Uterus (tissue), 4 donors: Measurements from ENCODE around the gene XYLT1. TPM values are rescaled to one million over a fixed set of nuclear protein-coding genes. Genes with fewer than 3 reads are reported as not detected.

Experiments
- DNase-seq, 2 donors: peaks; one replicate each; pipeline ENCODE4 v3.0.0-alpha.2; 2019 to 2020
- H3K27ac ChIP-seq, 2 donors: fragments of 200-600 bp; sonication (generic); 1 replicate in 1 of 2; 2 replicates in 1 of 2; pipeline ENCODE4 v1.5.1; 2016 to 2018
- H3K27me3 ChIP-seq, 2 donors: fragments of 200-600 bp; sonication (generic); one replicate each; pipeline ENCODE4 v1.5.1; 2018 to 2019; ENCODE audit warnings: control low read depth in 1 of 2
- H3K36me3 ChIP-seq, 2 donors: fragments of 200-600 bp; sonication (generic); one replicate each; pipeline ENCODE4 v1.5.1; 2019; ENCODE audit warnings: control low read depth in 1 of 2
- H3K4me1 ChIP-seq, 2 donors: fragments of 200-600 bp; sonication (generic); one replicate each; pipeline ENCODE4 v1.5.1; 2018 to 2019; ENCODE audit warnings: control low read depth in 1 of 2
- H3K4me3 ChIP-seq, 2 donors: fragments of 200-600 bp; sonication (generic); 1 replicate in 1 of 2; 2 replicates in 1 of 2; pipeline ENCODE4 v1.5.1; 2018 to 2019; ENCODE audit warnings: mild to moderate bottlenecking in 1 of 2
- H3K9me3 ChIP-seq, 2 donors: fragments of 200-600 bp; sonication (generic); one replicate each; pipeline ENCODE4 v1.5.1; 2019; ENCODE audit warnings: control low read depth in 1 of 2
- POLR2A ChIP-seq, 2 donors: fragments of 450-650 bp; IDR thresholded peaks; one replicate each; pipeline ENCODE4 v1.6.1; 2016; ENCODE audit warnings: antibody characterized with exemption in 2 of 2, mild to moderate bottlenecking in 1 of 2, moderate library complexity in 1 of 2
- intact Hi-C: fragments of 100-400 bp; cut with DNase I; formaldehyde crosslinking; loops from one replicate; pipeline ENCODE4 v1.15.1; 2023; ENCODE audit warnings: low total_unique reads
- small RNA-seq: library from RNA; depleted of rRNA; stranded (forward); fragments of <200 nt; gene quantifications from one replicate; pipeline ENCODE3, GENCODE V24; 2016
- total RNA-seq, 4 donors: library from RNA; depleted of rRNA in 3 of 4; stranded (reverse); fragments of >200 nt in 3 of 4; gene quantifications; one replicate each; pipeline versions ENCODE4 v1.1.0 to v1.2.4, GENCODE V29; 2014 to 2023
- TF ChIP-seq, protein P1 (sequence below), 4 experiments: fragments of 200-600 bp in 2 of 4; fragments of 450-650 bp in 2 of 4; sonication (generic) in 2 of 4; IDR thresholded peaks; one replicate each; pipeline ENCODE4 v1.5.1; 2016 to 2019; ENCODE audit warnings: antibody characterized with exemption in 4 of 4, mild to moderate bottlenecking in 2 of 4, moderate library complexity in 1 of 4
- donor health status: DM: yes; HTN: yes; CAD: no.

The XYLT1 gene
- total RNA-seq, 4 donors from 2014 or later, result 1.5 to 42.2 (median 15.7) TPM

- Histone ChIP-seq H3K9me3 (no peaks in the 10 kb centered on the region), H3K4me3 (no peak overlapping the region), H3K4me1 (no peaks in the 10 kb centered on the region), H3K36me3 (no peaks in the 10 kb centered on the region), H3K27me3 (no peaks in the 10 kb centered on the region), H3K27ac (no peak overlapping the region)
- no peak for DNase-seq
- intact Hi-C loops, result no loop called here
- no peak for TF ChIP-seq POLR2A (IDR thresholded peaks at IDR 0.05)
- TF ChIP-seq, protein P1, sequence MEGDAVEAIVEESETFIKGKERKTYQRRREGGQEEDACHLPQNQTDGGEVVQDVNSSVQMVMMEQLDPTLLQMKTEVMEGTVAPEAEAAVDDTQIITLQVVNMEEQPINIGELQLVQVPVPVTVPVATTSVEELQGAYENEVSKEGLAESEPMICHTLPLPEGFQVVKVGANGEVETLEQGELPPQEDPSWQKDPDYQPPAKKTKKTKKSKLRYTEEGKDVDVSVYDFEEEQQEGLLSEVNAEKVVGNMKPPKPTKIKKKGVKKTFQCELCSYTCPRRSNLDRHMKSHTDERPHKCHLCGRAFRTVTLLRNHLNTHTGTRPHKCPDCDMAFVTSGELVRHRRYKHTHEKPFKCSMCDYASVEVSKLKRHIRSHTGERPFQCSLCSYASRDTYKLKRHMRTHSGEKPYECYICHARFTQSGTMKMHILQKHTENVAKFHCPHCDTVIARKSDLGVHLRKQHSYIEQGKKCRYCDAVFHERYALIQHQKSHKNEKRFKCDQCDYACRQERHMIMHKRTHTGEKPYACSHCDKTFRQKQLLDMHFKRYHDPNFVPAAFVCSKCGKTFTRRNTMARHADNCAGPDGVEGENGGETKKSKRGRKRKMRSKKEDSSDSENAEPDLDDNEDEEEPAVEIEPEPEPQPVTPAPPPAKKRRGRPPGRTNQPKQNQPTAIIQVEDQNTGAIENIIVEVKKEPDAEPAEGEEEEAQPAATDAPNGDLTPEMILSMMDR (IDR thresholded peaks at IDR 0.05), result no peak
Measured at GRCh38 chr16:17056666-17057065, 414.1 kb downstream of the XYLT1 start.

DNA sequence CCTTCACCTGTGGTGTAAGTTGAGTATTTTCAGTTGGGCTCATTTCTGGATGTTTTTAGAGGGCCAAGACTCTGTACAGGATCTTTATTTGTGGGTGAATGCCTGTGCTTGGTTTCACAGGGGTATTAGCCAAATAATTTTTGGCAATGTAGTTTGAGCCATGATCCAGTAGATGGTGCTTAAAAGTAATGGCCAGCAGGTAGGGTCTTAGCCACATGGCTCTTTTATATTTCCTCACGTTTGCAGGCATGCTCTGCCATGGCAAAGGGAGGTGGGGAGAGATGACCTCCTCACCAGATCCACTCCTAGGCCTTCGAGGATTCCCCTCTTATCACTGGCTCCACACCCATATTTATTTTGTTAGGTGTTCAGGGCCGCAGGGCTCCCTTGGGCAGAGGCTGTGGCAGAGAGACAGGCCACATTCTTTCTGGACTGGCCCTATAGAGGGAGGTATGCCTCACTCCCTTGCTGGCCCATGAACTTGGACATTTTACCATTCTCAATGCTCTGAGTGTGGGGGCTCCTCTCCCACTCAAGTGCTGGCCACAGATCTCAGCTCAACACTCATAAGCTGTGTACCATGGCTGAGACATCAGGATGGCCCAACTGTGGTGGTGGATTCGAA, 417.1 kb downstream of the XYLT1 start:
- Histone ChIP-seq H3K9me3 (no peaks in the 10 kb centered on the region), H3K4me3 (no peak overlapping the region), H3K36me3 (no peaks in the 10 kb centered on the region), H3K27ac (no peak overlapping the region), H3K4me1 (no peaks in the 10 kb centered on the region), H3K27me3 (no peaks in the 10 kb centered on the region)
- intact Hi-C loops, result no loop called here
- no peak for TF ChIP-seq POLR2A (IDR thresholded peaks at IDR 0.05)
- TF ChIP-seq, protein P1 (IDR thresholded peaks at IDR 0.05), result no peak
- no peak for DNase-seq

Small RNA genes lying within 50 kb of the gene (small RNA-seq; reads per million reads assigned to genes)
- not detected for gene AC109446.1
